ENCODE data around the gene ADAMTSL3. TPM values are rescaled to one million over a fixed set of nuclear protein-coding genes. Genes with fewer than 3 reads are reported as not detected.
"Not testable (repeated sequence)": the region's sequence is repeated elsewhere in the genome, so short reads cannot be mapped to it uniquely, and the experiment has no call there.

ADAMTSL3 gene
- total RNA-seq, 2 donors from 2014 or later: not detected

- H3K4me3 Mint-ChIP-seq: no peak overlapping the region
- ATAC-seq (no peak), DNase-seq (no peak)
Measured at GRCh38 chr15:83747718-83748110, 93.8 kb downstream of the ADAMTSL3 start.

GRCh38 chr15:83753872-83754493 lies 100.1 kb downstream of the ADAMTSL3 start:
- Mint-ChIP-seq H3K27me3 (no peaks in the 10 kb centered on the region), H3K4me1 (no peaks in the 10 kb centered on the region), H3K36me3 (ENCODE audit: low read depth) (no peaks in the 10 kb centered on the region), H3K4me3 (no peak overlapping the region), H3K27ac (no peak overlapping the region)
- no peak for ATAC-seq
- no peak for DNase-seq
- H3K9me3 ChIP-seq (ENCODE audit: control insufficient read depth, low read length, poor library complexity, severe bottlenecking): no peaks in the 10 kb centered on the region

More at GRCh38 chr15:83747718-83748110, 93.8 kb downstream of the ADAMTSL3 start:
- no peaks in the 10 kb centered on the region for H3K27me3 Mint-ChIP-seq
- no peak overlapping the region for H3K27ac Mint-ChIP-seq
- no peaks in the 10 kb centered on the region for H3K9me3 ChIP-seq (ENCODE audit: control insufficient read depth, low read length, poor library complexity, severe bottlenecking)
- H3K36me3 Mint-ChIP-seq (ENCODE audit: low read depth): no peaks in the 10 kb centered on the region
- H3K4me1 Mint-ChIP-seq: no peaks in the 10 kb centered on the region

GRCh38 chr15:83757291-83757690 lies 103.4 kb downstream of the ADAMTSL3 start:
- H3K4me1 Mint-ChIP-seq; H3K27me3 Mint-ChIP-seq; H3K27ac Mint-ChIP-seq; ATAC-seq; H3K9me3 ChIP-seq (ENCODE audit: control insufficient read depth, low read length, poor library complexity, severe bottlenecking); DNase-seq; H3K36me3 Mint-ChIP-seq (ENCODE audit: low read depth); H3K4me3 Mint-ChIP-seq: not testable (repeated sequence)

GRCh38 chr15:83762367-83762766 lies 108.4 kb downstream of the ADAMTSL3 start:
- Mint-ChIP-seq H3K4me3 (no peak overlapping the region), H3K4me1 (no peaks in the 10 kb centered on the region), H3K27me3 (peaks cover 12% of the 10 kb centered on the region), H3K27ac (no peak overlapping the region), H3K36me3 (ENCODE audit: low read depth) (no peaks in the 10 kb centered on the region)
- DNase-seq (no peak), ATAC-seq (no peak)
- H3K9me3 ChIP-seq (ENCODE audit: control insufficient read depth, low read length, poor library complexity, severe bottlenecking): no peaks in the 10 kb centered on the region

- Mint-ChIP-seq H3K4me1 (no peaks in the 10 kb centered on the region), H3K27ac (no peak overlapping the region), H3K36me3 (ENCODE audit: low read depth) (peaks cover 2% of the 10 kb centered on the region), H3K4me3 (no peak overlapping the region), H3K27me3 (peaks cover 12% of the 10 kb centered on the region)
- DNase-seq (no peak), ATAC-seq (no peak)
- H3K9me3 ChIP-seq (ENCODE audit: control insufficient read depth, low read length, poor library complexity, severe bottlenecking): no peaks in the 10 kb centered on the region
Measured at GRCh38 chr15:83764201-83764838, 110.4 kb downstream of the ADAMTSL3 start.

- H3K27me3 Mint-ChIP-seq: peaks cover 12% of the 10 kb centered on the region
- H3K27ac Mint-ChIP-seq: no peak overlapping the region
Measured at GRCh38 chr15:83766339-83766738, 112.4 kb downstream of the ADAMTSL3 start.

GRCh38 chr15:83767741-83768140 lies 113.8 kb downstream of the ADAMTSL3 start:
- Mint-ChIP-seq H3K27me3 (peaks cover 12% of the 10 kb centered on the region), H3K27ac (no peak overlapping the region), H3K4me3 (no peak overlapping the region), H3K4me1 (no peaks in the 10 kb centered on the region), H3K36me3 (ENCODE audit: low read depth) (peaks cover 2% of the 10 kb centered on the region)
- no peaks in the 10 kb centered on the region for H3K9me3 ChIP-seq (ENCODE audit: control insufficient read depth, low read length, poor library complexity, severe bottlenecking)
- ATAC-seq: no peak
- no peak for DNase-seq

More at GRCh38 chr15:83766339-83766738, 112.4 kb downstream of the ADAMTSL3 start:
- DNase-seq: no peak
- no peaks in the 10 kb centered on the region for H3K4me1 Mint-ChIP-seq
- no peak overlapping the region for H3K4me3 Mint-ChIP-seq
- H3K9me3 ChIP-seq (ENCODE audit: control insufficient read depth, low read length, poor library complexity, severe bottlenecking): no peaks in the 10 kb centered on the region
- H3K36me3 Mint-ChIP-seq (ENCODE audit: low read depth): peaks cover 2% of the 10 kb centered on the region
- no peak for ATAC-seq

- peaks cover 2% of the 10 kb centered on the region for H3K36me3 Mint-ChIP-seq (ENCODE audit: low read depth)
- H3K9me3 ChIP-seq (ENCODE audit: control insufficient read depth, low read length, poor library complexity, severe bottlenecking): no peaks in the 10 kb centered on the region
- peaks cover 12% of the 10 kb centered on the region for H3K27me3 Mint-ChIP-seq
- H3K4me3 Mint-ChIP-seq: no peak overlapping the region
- DNase-seq (no peak), ATAC-seq (no peak)
- no peak overlapping the region for H3K27ac Mint-ChIP-seq
- H3K4me1 Mint-ChIP-seq: no peaks in the 10 kb centered on the region
Measured at GRCh38 chr15:83769411-83769999, 115.6 kb downstream of the ADAMTSL3 start.

- Mint-ChIP-seq H3K36me3 (ENCODE audit: low read depth) (no peaks in the 10 kb centered on the region), H3K4me3 (no peak overlapping the region), H3K4me1 (no peaks in the 10 kb centered on the region), H3K27ac (no peak overlapping the region), H3K27me3 (peaks cover 6% of the 10 kb centered on the region)
- DNase-seq: no peak
- no peak for ATAC-seq
- no peaks in the 10 kb centered on the region for H3K9me3 ChIP-seq (ENCODE audit: control insufficient read depth, low read length, poor library complexity, severe bottlenecking)
Measured at GRCh38 chr15:83775738-83776137, 121.8 kb downstream of the ADAMTSL3 start.

- no peak overlapping the region for H3K27ac Mint-ChIP-seq
- peaks cover 6% of the 10 kb centered on the region for H3K27me3 Mint-ChIP-seq
- no peaks in the 10 kb centered on the region for H3K36me3 Mint-ChIP-seq (ENCODE audit: low read depth)
- no peaks in the 10 kb centered on the region for H3K9me3 ChIP-seq (ENCODE audit: control insufficient read depth, low read length, poor library complexity, severe bottlenecking)
- H3K4me3 Mint-ChIP-seq: no peak overlapping the region
- no peak for ATAC-seq
- H3K4me1 Mint-ChIP-seq: no peaks in the 10 kb centered on the region
- no peak for DNase-seq
Measured at GRCh38 chr15:83776986-83777385, 123.1 kb downstream of the ADAMTSL3 start.

- H3K27ac Mint-ChIP-seq: no peak overlapping the region
- no peak overlapping the region for H3K4me3 Mint-ChIP-seq
- DNase-seq: no peak
- no peak for ATAC-seq
- H3K9me3 ChIP-seq (ENCODE audit: control insufficient read depth, low read length, poor library complexity, severe bottlenecking): no peaks in the 10 kb centered on the region
- H3K4me1 Mint-ChIP-seq: no peaks in the 10 kb centered on the region
- peaks cover under 1% of the 10 kb centered on the region for H3K27me3 Mint-ChIP-seq
- no peaks in the 10 kb centered on the region for H3K36me3 Mint-ChIP-seq (ENCODE audit: low read depth)
Measured at GRCh38 chr15:83783227-83783626, 129.3 kb downstream of the ADAMTSL3 start.

- no peak overlapping the region for H3K27ac Mint-ChIP-seq
- no peaks in the 10 kb centered on the region for H3K36me3 Mint-ChIP-seq (ENCODE audit: low read depth)
- H3K4me1 Mint-ChIP-seq: no peaks in the 10 kb centered on the region
- H3K9me3 ChIP-seq (ENCODE audit: control insufficient read depth, low read length, poor library complexity, severe bottlenecking): no peaks in the 10 kb centered on the region
- ATAC-seq (no peak), DNase-seq (no peak)
- no peak overlapping the region for H3K4me3 Mint-ChIP-seq
- H3K27me3 Mint-ChIP-seq: peaks cover 8% of the 10 kb centered on the region
Measured at GRCh38 chr15:83784975-83785374, 131.1 kb downstream of the ADAMTSL3 start.

GRCh38 chr15:83786336-83786735 lies 132.4 kb downstream of the ADAMTSL3 start:
- H3K9me3 ChIP-seq (ENCODE audit: control insufficient read depth, low read length, poor library complexity, severe bottlenecking): no peaks in the 10 kb centered on the region
- no peak for ATAC-seq
- no peaks in the 10 kb centered on the region for H3K4me1 Mint-ChIP-seq
- H3K36me3 Mint-ChIP-seq (ENCODE audit: low read depth): no peaks in the 10 kb centered on the region
- no peak overlapping the region for H3K27ac Mint-ChIP-seq
- peaks cover 15% of the 10 kb centered on the region for H3K27me3 Mint-ChIP-seq
- H3K4me3 Mint-ChIP-seq: no peak overlapping the region
- DNase-seq: no peak

GRCh38 chr15:83793069-83793468 lies 139.1 kb downstream of the ADAMTSL3 start:
- Mint-ChIP-seq H3K27ac (no peak overlapping the region), H3K36me3 (ENCODE audit: low read depth) (no peaks in the 10 kb centered on the region)
- ATAC-seq: no peak

More at GRCh38 chr15:83793069-83793468, 139.1 kb downstream of the ADAMTSL3 start:
- Mint-ChIP-seq H3K4me3 (no peak overlapping the region), H3K27me3 (peaks cover 15% of the 10 kb centered on the region), H3K4me1 (no peaks in the 10 kb centered on the region)
- DNase-seq: no peak
- H3K9me3 ChIP-seq (ENCODE audit: control insufficient read depth, low read length, poor library complexity, severe bottlenecking): no peaks in the 10 kb centered on the region
